ENCODE results near the gene TTC39C. TPM values are rescaled to one million over a fixed set of nuclear protein-coding genes. Genes with fewer than 3 reads are reported as not detected.
"Not testable (repeated sequence)": the region's sequence is repeated elsewhere in the genome, so short reads cannot be mapped to it uniquely, and the experiment has no call there.

Gene TTC39C
- polyA plus RNA-seq, 2 of the 4 experiments (the other 2 are of a cell fraction), result 8.7 to 18.4 TPM

DNA sequence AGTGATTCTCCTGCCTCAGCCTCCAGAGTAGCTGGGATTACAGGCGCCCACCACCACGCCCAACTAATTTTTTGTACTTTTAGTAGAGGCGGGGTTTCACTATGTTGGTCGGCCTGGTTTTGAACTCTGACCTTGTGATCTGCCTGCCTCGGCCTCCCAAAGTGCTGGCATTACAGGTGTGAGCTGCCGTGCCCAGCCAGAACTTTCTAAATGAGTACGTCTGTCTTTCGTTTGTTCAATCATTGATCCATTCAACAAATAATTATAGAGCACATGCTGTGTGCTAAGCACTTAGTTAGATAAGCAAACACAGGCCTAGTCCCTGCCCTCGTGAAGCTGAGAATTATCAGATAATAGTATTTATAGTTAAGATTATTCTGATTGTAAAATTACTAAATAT, 56.5 kb downstream of the TTC39C start:
- ChIA-PET CTCF (no interaction called here), POLR2A (no interaction called here)
- no peak for ATAC-seq

DNA sequence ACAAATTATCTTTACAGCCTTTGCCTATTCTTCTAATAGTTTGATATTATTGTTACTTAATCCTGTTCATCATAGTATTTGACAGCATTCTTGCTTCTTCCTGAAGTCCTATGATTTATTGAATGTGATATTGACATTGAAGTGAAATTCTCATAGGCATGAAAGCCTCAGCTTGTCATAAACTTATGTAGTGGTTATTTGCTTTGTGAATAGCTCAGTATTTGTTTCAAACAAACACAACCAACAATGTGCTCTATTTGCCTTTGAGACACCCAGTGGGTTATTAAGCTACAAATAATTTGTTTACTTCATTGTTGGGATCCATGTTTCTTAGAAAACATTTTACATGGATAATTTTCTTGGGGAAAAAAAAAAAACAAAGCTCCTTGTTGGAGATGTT, 57.2 kb downstream of the TTC39C start:
- no peak for FAIRE-seq
- TF ChIP-seq GATA3 (IDR thresholded peaks at IDR 0.05; ENCODE audit: borderline replicate concordance), result peak; percentile 71
- TF ChIP-seq FOSL2 (IDR thresholded peaks at IDR 0.05), result no peak
- peak; percentile 45; the same call in 1 of the 2 replicates for TF ChIP-seq FOSL2 (CRISPR knock-in tag; IDR thresholded peaks at IDR 0.05)
- peak; percentile 65 for TF ChIP-seq ZFP36 (IDR thresholded peaks at IDR 0.05; ENCODE audit: borderline replicate concordance, partially characterized antibody)
- no peak for TF ChIP-seq SREBF2 (IDR thresholded peaks at IDR 0.05)
- no peak for TF ChIP-seq MAZ (IDR thresholded peaks at IDR 0.05; ENCODE audit: borderline replicate concordance, low read depth, low read length)
- no peak for TF ChIP-seq KDM1A (IDR thresholded peaks at IDR 0.05; ENCODE audit: low read depth)
- no peak for TF ChIP-seq HEYL (CRISPR knock-in tag; IDR thresholded peaks at IDR 0.05)
- TF ChIP-seq, protein P1, sequence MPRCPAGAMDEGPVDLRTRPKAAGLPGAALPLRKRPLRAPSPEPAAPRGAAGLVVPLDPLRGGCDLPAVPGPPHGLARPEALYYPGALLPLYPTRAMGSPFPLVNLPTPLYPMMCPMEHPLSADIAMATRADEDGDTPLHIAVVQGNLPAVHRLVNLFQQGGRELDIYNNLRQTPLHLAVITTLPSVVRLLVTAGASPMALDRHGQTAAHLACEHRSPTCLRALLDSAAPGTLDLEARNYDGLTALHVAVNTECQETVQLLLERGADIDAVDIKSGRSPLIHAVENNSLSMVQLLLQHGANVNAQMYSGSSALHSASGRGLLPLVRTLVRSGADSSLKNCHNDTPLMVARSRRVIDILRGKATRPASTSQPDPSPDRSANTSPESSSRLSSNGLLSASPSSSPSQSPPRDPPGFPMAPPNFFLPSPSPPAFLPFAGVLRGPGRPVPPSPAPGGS (IDR thresholded peaks at IDR 0.05), result no peak
- ATAC-seq, result no peak
- Histone ChIP-seq H3K27ac (no peak overlapping the region), H3K4me3 (no peak overlapping the region), H3K9me3 (no peaks in the 10 kb centered on the region), H3K4me2 (peak overlapping the region; percentile 30; the same call in 2 of the 3 replicates), H3K4me1 (peaks cover 32% of the 10 kb centered on the region)
- peak in 1 of 2 experiments; percentile 69 for DNase-seq (ENCODE audit: low read depth in 1 of 2, low spot score in 1 of 2)
- POLR2A ChIA-PET, result interaction anchor here (0.7 kb wide), 1 partner anchor 73 kb away, joined by 3 read pairs; no protein-coding TSS in a partner anchor
- CTCF ChIA-PET, result interaction anchor here (0.7 to 0.9 kb wide), 2 partner anchors 13 to 47 kb away, joined by 3 to 6 read pairs; no protein-coding TSS in a partner anchor

More for the DNA sequence above, 56.5 kb downstream of the TTC39C start:
- DNase-seq (ENCODE audit: low read depth in 1 of 2, low spot score in 1 of 2), result no peak
- no peak for FAIRE-seq
- no peak overlapping the region for H3K27ac ChIP-seq
- peaks cover 29% of the 10 kb centered on the region for H3K4me1 ChIP-seq
- H3K9me3 ChIP-seq, result no peaks in the 10 kb centered on the region
- 78% methylated on average over 9 of the region's 9 CpGs for WGBS (ENCODE audit: missing lambda C conversion rate)
- no peak overlapping the region for H3K4me3 ChIP-seq
- TF ChIP-seq NFE2L2 (conservative IDR thresholded peaks at IDR 0.05; ENCODE audit: low read length) (no peak), ZC3H11A (IDR thresholded peaks at IDR 0.05) (no peak), CBX8 (IDR thresholded peaks at IDR 0.05) (no peak), ESRRA (IDR thresholded peaks at IDR 0.05; ENCODE audit: borderline replicate concordance, low read length) (no peak)
- no peak overlapping the region for H3K4me2 ChIP-seq

DNA sequence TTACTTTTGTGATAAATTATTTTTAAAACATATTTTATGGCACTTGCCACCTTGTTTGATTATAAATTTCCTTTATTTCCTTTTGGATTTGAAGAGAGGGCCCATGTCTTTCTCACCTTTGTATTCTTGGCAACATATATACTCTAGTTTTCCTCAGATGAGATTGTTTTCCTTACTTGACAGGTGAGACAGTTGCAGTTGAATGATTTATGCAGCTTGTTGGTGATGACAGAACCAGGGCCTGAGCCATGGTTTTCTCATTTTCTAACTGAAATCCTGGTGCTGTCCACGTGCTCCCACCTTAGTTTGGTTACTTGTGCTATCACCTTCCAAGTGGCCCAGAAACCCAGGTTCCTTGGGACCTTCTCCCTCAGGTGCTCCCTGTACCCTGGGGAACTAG, 58.2 kb downstream of the TTC39C start:
- POLR2A ChIA-PET, result no interaction called here
- peak overlapping the region in 1 of 2 experiments; percentile 33; a peak in 2 of 6 replicates for H3K27ac ChIP-seq

DNA sequence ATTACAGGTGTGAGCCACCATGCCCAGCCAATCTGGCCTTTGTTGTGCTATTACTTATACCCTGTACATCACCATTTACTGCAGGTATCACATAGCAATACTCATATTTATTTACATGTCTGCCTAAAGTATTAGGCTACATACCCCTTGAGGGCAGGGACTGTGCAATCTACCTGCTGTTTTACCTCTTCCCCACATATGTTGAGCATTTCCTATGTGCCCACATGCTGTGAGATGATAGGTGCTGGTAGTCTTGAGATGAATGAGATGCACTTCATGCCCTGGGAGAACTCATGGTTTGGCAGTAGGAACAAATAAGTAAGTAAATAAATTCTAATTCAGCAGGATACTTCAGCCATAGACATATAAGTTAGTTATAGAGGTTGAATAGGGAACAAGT, 59.2 kb downstream of the TTC39C start:
- ATAC-seq (no peak), FAIRE-seq (no peak), DNase-seq (ENCODE audit: low read depth in 1 of 2, low spot score in 1 of 2) (no peak)
- H3K4me2 ChIP-seq, result no peak overlapping the region
- POLR2A ChIA-PET, result no interaction called here
- peaks cover 36% of the 10 kb centered on the region for H3K4me1 ChIP-seq
- H3K9me3 ChIP-seq, result no peaks in the 10 kb centered on the region
- no peak overlapping the region; a peak in 1 of 6 replicates for H3K27ac ChIP-seq
- H3K4me3 ChIP-seq, result no peak overlapping the region
- TF ChIP-seq HOXB5 (CRISPR knock-in tag; IDR thresholded peaks at IDR 0.05), result no peak
- TF ChIP-seq SREBF2 (IDR thresholded peaks at IDR 0.05), result no peak
- TF ChIP-seq ZNF302 (CRISPR knock-in tag; IDR thresholded peaks at IDR 0.05), result no peak
- TF ChIP-seq GATA3 (IDR thresholded peaks at IDR 0.05; ENCODE audit: borderline replicate concordance), result no peak
- TF ChIP-seq KDM1A (IDR thresholded peaks at IDR 0.05; ENCODE audit: low read depth), result no peak
- TF ChIP-seq ZC3H11A (IDR thresholded peaks at IDR 0.05), result no peak
- TF ChIP-seq, protein P2, sequence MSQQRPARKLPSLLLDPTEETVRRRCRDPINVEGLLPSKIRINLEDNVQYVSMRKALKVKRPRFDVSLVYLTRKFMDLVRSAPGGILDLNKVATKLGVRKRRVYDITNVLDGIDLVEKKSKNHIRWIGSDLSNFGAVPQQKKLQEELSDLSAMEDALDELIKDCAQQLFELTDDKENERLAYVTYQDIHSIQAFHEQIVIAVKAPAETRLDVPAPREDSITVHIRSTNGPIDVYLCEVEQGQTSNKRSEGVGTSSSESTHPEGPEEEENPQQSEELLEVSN (IDR thresholded peaks at IDR 0.05; ENCODE audit: borderline replicate concordance, low read depth), result no peak
- no peak for TF ChIP-seq HDAC2 (IDR thresholded peaks at IDR 0.05)
- TF ChIP-seq POLR2AphosphoS2 (conservative IDR thresholded peaks at IDR 0.05; ENCODE audit: low read length), result no peak
- no peak for TF ChIP-seq FOXS1 (CRISPR knock-in tag; IDR thresholded peaks at IDR 0.05)
- no peak for TF ChIP-seq SMC3 (IDR thresholded peaks at IDR 0.05)
- no peak for TF ChIP-seq MYC (IDR thresholded peaks at IDR 0.05; ENCODE audit: borderline replicate concordance, low read length)
- TF ChIP-seq, protein P3, sequence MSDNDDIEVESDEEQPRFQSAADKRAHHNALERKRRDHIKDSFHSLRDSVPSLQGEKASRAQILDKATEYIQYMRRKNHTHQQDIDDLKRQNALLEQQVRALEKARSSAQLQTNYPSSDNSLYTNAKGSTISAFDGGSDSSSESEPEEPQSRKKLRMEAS (IDR thresholded peaks at IDR 0.05), result no peak
- no peak for TF ChIP-seq CHD2 (IDR thresholded peaks at IDR 0.05; ENCODE audit: low read length, partially characterized antibody)
- no peak for TF ChIP-seq BHLHE40 (IDR thresholded peaks at IDR 0.05; ENCODE audit: low read depth, low read length)
- TF ChIP-seq EP300 (IDR thresholded peaks at IDR 0.05), result no peak
- no peak for TF ChIP-seq ZSCAN20 (CRISPR knock-in tag; IDR thresholded peaks at IDR 0.05)
- TF ChIP-seq EHF (CRISPR knock-in tag; IDR thresholded peaks at IDR 0.05), result no peak
- CTCF ChIA-PET, result no interaction called here

More for the DNA sequence above, 58.2 kb downstream of the TTC39C start:
- CTCF ChIA-PET, result interaction anchor here (0.7 to 1.1 kb wide), 2 partner anchors 11 to 14 kb away, joined by 3 read pairs; no protein-coding TSS in a partner anchor
- no peak overlapping the region for H3K4me2 ChIP-seq
- H3K9me3 ChIP-seq, result no peaks in the 10 kb centered on the region
- 92% methylated on average over 1 of the region's 1 CpG for WGBS (ENCODE audit: missing lambda C conversion rate)
- peaks cover 36% of the 10 kb centered on the region for H3K4me1 ChIP-seq
- DNase-seq (ENCODE audit: low read depth in 1 of 2, low spot score in 1 of 2), result no peak
- no peak for TF ChIP-seq EHMT2 (IDR thresholded peaks at IDR 0.05; ENCODE audit: low read depth)
- no peak for TF ChIP-seq CBX2 (IDR thresholded peaks at IDR 0.05; ENCODE audit: borderline replicate concordance, low read depth)
- no peak for FAIRE-seq
- no peak overlapping the region for H3K4me3 ChIP-seq
- ATAC-seq, result no peak

DNA sequence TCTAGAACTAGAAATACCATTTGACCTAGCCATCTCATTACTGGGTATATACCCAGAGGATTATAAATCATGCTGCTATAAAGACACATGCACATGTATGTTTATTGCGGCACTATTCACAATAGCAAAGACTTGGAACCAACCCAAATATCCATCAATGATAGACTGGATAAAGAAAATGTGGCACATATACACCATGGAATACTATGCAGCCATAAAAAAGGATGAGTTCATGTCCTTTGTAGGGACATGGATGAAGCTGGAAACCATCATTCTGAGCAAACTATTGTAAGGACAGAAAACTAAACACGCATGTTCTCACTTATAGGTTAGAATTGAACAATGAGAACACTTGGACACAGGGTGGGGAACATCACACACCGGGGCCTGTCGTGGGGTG, 60.2 kb downstream of the TTC39C start:
- 86% methylated on average over 4 of the region's 4 CpGs for WGBS (ENCODE audit: missing lambda C conversion rate)
- H3K4me1 ChIP-seq, result peaks cover 36% of the 10 kb centered on the region
- CTCF ChIA-PET; ATAC-seq; DNase-seq (ENCODE audit: low read depth in 1 of 2, low spot score in 1 of 2); H3K9me3 ChIP-seq; H3K27ac ChIP-seq; H3K4me2 ChIP-seq; FAIRE-seq; H3K4me3 ChIP-seq; POLR2A ChIA-PET: not testable (repeated sequence)
